Mucosa of stomach (tissue), 1 donor: ENCODE data around the gene TRUB2.
"Not testable (repeated sequence)": the region's sequence is repeated elsewhere in the genome, so short reads cannot be mapped to it uniquely, and the experiment has no call there.

ENCODE experiments used
- H3K27me3 ChIP-seq: one replicate; pipeline ENCODE4 v1.7.0; 2013; ENCODE audit warnings: mild to moderate bottlenecking, low read length; ENCODE audit not compliant: control insufficient read depth, insufficient read depth
- H3K36me3 ChIP-seq: one replicate; pipeline ENCODE4 v1.7.0; 2013; ENCODE audit warnings: low read length; ENCODE audit not compliant: control insufficient read depth, insufficient read depth
- H3K4me1 ChIP-seq: one replicate; pipeline ENCODE4 v1.7.0; 2013; ENCODE audit warnings: mild to moderate bottlenecking, low read length; ENCODE audit not compliant: control insufficient read depth, insufficient read depth
- H3K4me3 ChIP-seq: one replicate; pipeline ENCODE4 v1.7.0; 2013; ENCODE audit warnings: low read length
- H3K9ac ChIP-seq: one replicate; pipeline ENCODE4 v1.7.0; 2013; ENCODE audit warnings: mild to moderate bottlenecking, low read length, moderate library complexity
- H3K9me3 ChIP-seq: one replicate; pipeline ENCODE4 v1.7.0; 2013; ENCODE audit warnings: mild to moderate bottlenecking, low read length, moderate library complexity; ENCODE audit not compliant: control insufficient read depth
- donor health status: Pancreatic carcinoma.

The TRUB2 gene

GRCh38 chr9:128358090-128358489, 35.8 kb upstream of the TRUB2 start:
- Histone ChIP-seq H3K4me3 (no peak overlapping the region), H3K9me3 (no peaks in the 10 kb centered on the region), H3K27me3 (no peaks in the 10 kb centered on the region), H3K4me1 (peaks cover 13% of the 10 kb centered on the region), H3K36me3 (peaks cover 8% of the 10 kb centered on the region), H3K9ac (no peak overlapping the region)

- no peak overlapping the region for H3K4me3 ChIP-seq
- peaks cover 8% of the 10 kb centered on the region for H3K36me3 ChIP-seq
- H3K9me3 ChIP-seq = no peaks in the 10 kb centered on the region
- no peaks in the 10 kb centered on the region for H3K27me3 ChIP-seq
- no peak overlapping the region for H3K9ac ChIP-seq
- no peaks in the 10 kb centered on the region for H3K4me1 ChIP-seq
Measured at GRCh38 chr9:128355451-128355850, 33.2 kb upstream of the TRUB2 start.

- Histone ChIP-seq H3K9me3 (no peaks in the 10 kb centered on the region), H3K4me1 (no peaks in the 10 kb centered on the region), H3K27me3 (no peaks in the 10 kb centered on the region), H3K4me3 (no peak overlapping the region), H3K9ac (no peak overlapping the region), H3K36me3 (peaks cover 6% of the 10 kb centered on the region)
Measured at GRCh38 chr9:128349772-128350171, 27.5 kb upstream of the TRUB2 start.

GRCh38 chr9:128349125-128349524, 26.9 kb upstream of the TRUB2 start:
- Histone ChIP-seq H3K9me3 (no peaks in the 10 kb centered on the region), H3K36me3 (peaks cover 6% of the 10 kb centered on the region), H3K27me3 (no peaks in the 10 kb centered on the region), H3K4me3 (no peak overlapping the region), H3K9ac (no peak overlapping the region), H3K4me1 (no peaks in the 10 kb centered on the region)

- Histone ChIP-seq H3K4me3 (no peak overlapping the region), H3K9me3 (no peaks in the 10 kb centered on the region), H3K27me3 (no peaks in the 10 kb centered on the region), H3K4me1 (peaks cover 10% of the 10 kb centered on the region), H3K36me3 (peaks cover 6% of the 10 kb centered on the region), H3K9ac (no peak overlapping the region)
Measured at GRCh38 chr9:128344931-128345605, 22.8 kb upstream of the TRUB2 start.

GRCh38 chr9:128343855-128344254, 21.6 kb upstream of the TRUB2 start:
- H3K4me3 ChIP-seq = no peak overlapping the region
- H3K9me3 ChIP-seq = no peaks in the 10 kb centered on the region
- H3K4me1 ChIP-seq = peaks cover 15% of the 10 kb centered on the region
- H3K9ac ChIP-seq = no peak overlapping the region
- H3K27me3 ChIP-seq = no peaks in the 10 kb centered on the region
- H3K36me3 ChIP-seq = peaks cover 6% of the 10 kb centered on the region

GRCh38 chr9:128342971-128343680, 20.9 kb upstream of the TRUB2 start:
- no peak overlapping the region for H3K4me3 ChIP-seq
- peaks cover 15% of the 10 kb centered on the region for H3K4me1 ChIP-seq
- no peaks in the 10 kb centered on the region for H3K36me3 ChIP-seq
- H3K9ac ChIP-seq = no peak overlapping the region
- no peaks in the 10 kb centered on the region for H3K27me3 ChIP-seq
- H3K9me3 ChIP-seq = no peaks in the 10 kb centered on the region

GRCh38 chr9:128341435-128341849, 19.2 kb upstream of the TRUB2 start:
- Histone ChIP-seq H3K4me1 (peaks cover 15% of the 10 kb centered on the region), H3K9me3 (no peaks in the 10 kb centered on the region), H3K9ac (peak overlapping the region; percentile 44), H3K36me3 (no peaks in the 10 kb centered on the region), H3K27me3 (no peaks in the 10 kb centered on the region), H3K4me3 (peak overlapping the region; percentile 60)

- no peaks in the 10 kb centered on the region for H3K9me3 ChIP-seq
- H3K27me3 ChIP-seq = no peaks in the 10 kb centered on the region
- H3K4me3 ChIP-seq = peak overlapping the region; percentile 60
- no peaks in the 10 kb centered on the region for H3K36me3 ChIP-seq
- peaks cover 15% of the 10 kb centered on the region for H3K4me1 ChIP-seq
- H3K9ac ChIP-seq = peak overlapping the region; percentile 44
Measured at GRCh38 chr9:128340691-128341434, 18.6 kb upstream of the TRUB2 start.

GRCh38 chr9:128339761-128340690, 17.8 kb upstream of the TRUB2 start, which contains the start of gene SLC27A4:
TSS of gene SLC27A4 (plus strand) at chr9:128340527. CDS start at chr9:128343133, 2,606 bp downstream.
- no peaks in the 10 kb centered on the region for H3K36me3 ChIP-seq
- no peaks in the 10 kb centered on the region for H3K9me3 ChIP-seq
- peaks cover 15% of the 10 kb centered on the region for H3K4me1 ChIP-seq
- H3K9ac ChIP-seq = peak within 1 kb of the TSS; percentile 79
- H3K27me3 ChIP-seq = no peaks in the 10 kb centered on the region
- H3K4me3 ChIP-seq = peak within 1 kb of the TSS; percentile 60

- not testable (repeated sequence) for H3K4me3 ChIP-seq, H3K9ac ChIP-seq, H3K27me3 ChIP-seq, H3K9me3 ChIP-seq, H3K36me3 ChIP-seq
- peaks cover 15% of the 10 kb centered on the region for H3K4me1 ChIP-seq
Measured at GRCh38 chr9:128338852-128339614, 16.8 kb upstream of the TRUB2 start.
